GM19397 (cell line): ENCODE measurements around the gene AK9.
"Not testable (repeated sequence)": the region's sequence is repeated elsewhere in the genome, so short reads cannot be mapped to it uniquely, and the experiment has no call there.

Source experiments
- ATAC-seq: cut with Tn5 transposase; IDR thresholded peaks from one replicate; pipeline ENCODE4 v1.9.1; 2021; ENCODE audit warnings: mild to moderate bottlenecking, moderate library complexity; ENCODE audit not compliant: unreplicated experiment

The AK9 gene

GRCh38 chr6:109690737-109691621, at the start of gene AK9, which contains the start of gene FIG4:
AK9 (minus strand) TSS chr6:109691202; CDS start chr6:109675745, 15,457 bp downstream.
FIG4 (plus strand) TSS chr6:109691296; CDS start chr6:109691436, 140 bp downstream.
- ATAC-seq: peak; percentile 94

GRCh38 chr6:109740787-109741186, 49.8 kb upstream of the AK9 start:
- ATAC-seq: no peak

- ATAC-seq: no peak
Measured at GRCh38 chr6:109739686-109740085, 48.7 kb upstream of the AK9 start.

- no peak for ATAC-seq
Measured at GRCh38 chr6:109738667-109739066, 47.7 kb upstream of the AK9 start.

GRCh38 chr6:109738255-109738654, 47.3 kb upstream of the AK9 start:
- ATAC-seq: no peak

GRCh38 chr6:109736273-109737025, 45.4 kb upstream of the AK9 start:
- no peak for ATAC-seq

- not testable (repeated sequence) for ATAC-seq
Measured at GRCh38 chr6:109725250-109725649, 34.2 kb upstream of the AK9 start.

GRCh38 chr6:109722564-109723254, 31.7 kb upstream of the AK9 start:
- no peak for ATAC-seq

GRCh38 chr6:109722011-109722410, 31.0 kb upstream of the AK9 start:
- no peak for ATAC-seq

- no peak for ATAC-seq
Measured at GRCh38 chr6:109720311-109720710, 29.3 kb upstream of the AK9 start.

GRCh38 chr6:109718991-109719390, 28.0 kb upstream of the AK9 start:
- ATAC-seq: no peak

- no peak for ATAC-seq
Measured at GRCh38 chr6:109717971-109718370, 27.0 kb upstream of the AK9 start.

GRCh38 chr6:109715616-109716015, 24.6 kb upstream of the AK9 start:
- ATAC-seq: no peak

- no peak for ATAC-seq
Measured at GRCh38 chr6:109714611-109715010, 23.6 kb upstream of the AK9 start.

GRCh38 chr6:109714166-109714565, 23.2 kb upstream of the AK9 start:
- ATAC-seq: no peak

GRCh38 chr6:109713097-109713496, 22.1 kb upstream of the AK9 start:
- no peak for ATAC-seq

GRCh38 chr6:109708099-109708498, 17.1 kb upstream of the AK9 start:
- ATAC-seq: not testable (repeated sequence)

GRCh38 chr6:109706513-109706912, 15.5 kb upstream of the AK9 start:
- ATAC-seq: no peak

GRCh38 chr6:109705258-109705657, 14.3 kb upstream of the AK9 start:
- peak; percentile 83 for ATAC-seq

- no peak for ATAC-seq
Measured at GRCh38 chr6:109702791-109703190, 11.8 kb upstream of the AK9 start.

- no peak for ATAC-seq
Measured at GRCh38 chr6:109701774-109702173, 10.8 kb upstream of the AK9 start.
